Neural cell (in vitro differentiated cells): ENCODE data around the gene DDX50.

ENCODE experiments used
- CTCF ChIP-seq: fragments of 450-650 bp; IDR thresholded peaks from 2 replicates; pipeline ENCODE4 v1.5.1; 2014; ENCODE audit warnings: antibody characterized with exemption, mild to moderate bottlenecking, moderate library complexity; ENCODE audit not compliant: poor library complexity, severe bottlenecking
- EZH2 ChIP-seq: fragments of 200-600, 300-800 bp; shearing (Covaris generic), sonication (generic); IDR thresholded peaks from 2 replicates; pipeline ENCODE4 v1.6.1; 2014; ENCODE audit warnings: antibody characterized with exemption, low read length, borderline replicate concordance, mild to moderate bottlenecking; ENCODE audit not compliant: insufficient read depth, poor library complexity, severe bottlenecking
- MXI1 ChIP-seq: fragments of 450-650 bp; conservative IDR thresholded peaks from 2 replicates; pipeline ENCODE4 v1.6.1; 2014; ENCODE audit warnings: antibody characterized with exemption, mild to moderate bottlenecking; ENCODE audit not compliant: poor library complexity, severe bottlenecking
- POLR2AphosphoS5 ChIP-seq: IDR thresholded peaks from 2 replicates; pipeline ENCODE4 v1.6.1; 2012
- RAD21 ChIP-seq: fragments of 450-650 bp; conservative IDR thresholded peaks from 2 replicates; pipeline ENCODE4 v1.6.1; 2014; ENCODE audit warnings: antibody characterized with exemption, mild to moderate bottlenecking, moderate library complexity
- REST ChIP-seq: IDR thresholded peaks from 2 replicates; pipeline ENCODE4 v1.6.1; 2012; ENCODE audit warnings: borderline replicate concordance
- TAF1 ChIP-seq: IDR thresholded peaks from 2 replicates; pipeline ENCODE4 v1.6.1; 2012; ENCODE audit warnings: low read depth

GRCh38 chr10:68900427-68901104 lies 549 bp upstream of the DDX50 start:
- no peak for TF ChIP-seq EZH2
- TF ChIP-seq TAF1: peak; percentile 100
- no peak for TF ChIP-seq CTCF
- peak; percentile 88 for TF ChIP-seq POLR2AphosphoS5
- peak; percentile 99 for TF ChIP-seq REST
- no peak for TF ChIP-seq MXI1
- no peak for TF ChIP-seq RAD21
